H1 (cell line): ENCODE measurements around the gene NUP43. TPM values are rescaled to one million over a fixed set of nuclear protein-coding genes. Genes with fewer than 3 reads are reported as not detected.

ENCODE experiments used
- KDM4A ChIP-seq: IDR thresholded peaks from one replicate; pipeline ENCODE4 v1.7.1; 2012; ENCODE audit warnings: low read depth, mild to moderate bottlenecking, moderate library complexity, low read length, inconsistent platforms; ENCODE audit not compliant: severe bottlenecking
- PHF8 ChIP-seq: fragments of 200-600 bp; sonication (generic); conservative IDR thresholded peaks from 2 replicates; pipeline ENCODE4 v1.7.1; 2012; ENCODE audit warnings: low read depth, mild to moderate bottlenecking, inconsistent platforms, low read length, moderate library complexity
- polyA plus RNA-seq, 7 experiments: library from polyadenylated mRNA; depleted of rRNA in 3 of 7; stranded (reverse) in 5 of 7; unstranded in 2 of 7; fragments of >200 nt in 5 of 7; fragments of 200-250 nt in 2 of 7; gene quantifications; 1 replicate in 5 of 7; 2 replicates in 1 of 7; 4 replicates in 1 of 7; pipeline versions ENCODE4 v1.2.1 to v1.2.3, GENCODE V29; 2011 to 2013; ENCODE audit warnings: missing spikeins in 2 of 7, mixed read lengths in 2 of 7
- total RNA-seq: library from RNA; stranded (reverse); fragmentation: NEBNext Ultra II Directional; extraction: Animal tissue kit (Norgen Biotek cat#: 25700); gene quantifications from 2 replicates; pipeline ENCODE4 v1.2.1, GENCODE V29; 2021
- TF ChIP-seq, protein P1 (sequence below): fragments of 300-600 bp; sonication (generic); IDR thresholded peaks from 2 replicates; pipeline ENCODE4 v1.7.1; 2012; ENCODE audit warnings: low read length, moderate library complexity, mild to moderate bottlenecking, inconsistent platforms; ENCODE audit not compliant: insufficient replicate concordance

NUP43 gene
- total and polyA plus RNA-seq, 2 of the 8 experiments (the other 6 are each of a cell fraction or from before 2014, with no cell fraction given) = 25.2 to 83.4 TPM

DNA sequence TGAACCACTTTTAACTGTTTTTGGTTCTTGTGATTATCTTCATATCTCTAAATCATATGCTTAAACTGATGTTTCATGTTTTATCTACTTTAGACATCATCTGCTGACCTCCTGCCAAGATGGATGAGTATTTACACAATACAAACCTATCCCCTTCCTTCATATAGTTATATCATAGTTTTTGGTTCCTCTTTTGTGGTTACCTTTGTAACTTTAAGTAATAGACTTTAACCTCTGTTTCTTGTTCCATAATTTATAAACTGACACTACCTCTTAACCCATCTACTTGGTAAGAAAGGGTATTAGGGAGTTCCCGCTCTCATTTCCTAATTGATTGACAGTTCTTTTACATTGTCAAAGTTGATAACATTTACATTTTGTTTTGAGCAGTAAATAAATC lies 15.1 kb upstream of the NUP43 start (continued):
- TF ChIP-seq, protein P1, sequence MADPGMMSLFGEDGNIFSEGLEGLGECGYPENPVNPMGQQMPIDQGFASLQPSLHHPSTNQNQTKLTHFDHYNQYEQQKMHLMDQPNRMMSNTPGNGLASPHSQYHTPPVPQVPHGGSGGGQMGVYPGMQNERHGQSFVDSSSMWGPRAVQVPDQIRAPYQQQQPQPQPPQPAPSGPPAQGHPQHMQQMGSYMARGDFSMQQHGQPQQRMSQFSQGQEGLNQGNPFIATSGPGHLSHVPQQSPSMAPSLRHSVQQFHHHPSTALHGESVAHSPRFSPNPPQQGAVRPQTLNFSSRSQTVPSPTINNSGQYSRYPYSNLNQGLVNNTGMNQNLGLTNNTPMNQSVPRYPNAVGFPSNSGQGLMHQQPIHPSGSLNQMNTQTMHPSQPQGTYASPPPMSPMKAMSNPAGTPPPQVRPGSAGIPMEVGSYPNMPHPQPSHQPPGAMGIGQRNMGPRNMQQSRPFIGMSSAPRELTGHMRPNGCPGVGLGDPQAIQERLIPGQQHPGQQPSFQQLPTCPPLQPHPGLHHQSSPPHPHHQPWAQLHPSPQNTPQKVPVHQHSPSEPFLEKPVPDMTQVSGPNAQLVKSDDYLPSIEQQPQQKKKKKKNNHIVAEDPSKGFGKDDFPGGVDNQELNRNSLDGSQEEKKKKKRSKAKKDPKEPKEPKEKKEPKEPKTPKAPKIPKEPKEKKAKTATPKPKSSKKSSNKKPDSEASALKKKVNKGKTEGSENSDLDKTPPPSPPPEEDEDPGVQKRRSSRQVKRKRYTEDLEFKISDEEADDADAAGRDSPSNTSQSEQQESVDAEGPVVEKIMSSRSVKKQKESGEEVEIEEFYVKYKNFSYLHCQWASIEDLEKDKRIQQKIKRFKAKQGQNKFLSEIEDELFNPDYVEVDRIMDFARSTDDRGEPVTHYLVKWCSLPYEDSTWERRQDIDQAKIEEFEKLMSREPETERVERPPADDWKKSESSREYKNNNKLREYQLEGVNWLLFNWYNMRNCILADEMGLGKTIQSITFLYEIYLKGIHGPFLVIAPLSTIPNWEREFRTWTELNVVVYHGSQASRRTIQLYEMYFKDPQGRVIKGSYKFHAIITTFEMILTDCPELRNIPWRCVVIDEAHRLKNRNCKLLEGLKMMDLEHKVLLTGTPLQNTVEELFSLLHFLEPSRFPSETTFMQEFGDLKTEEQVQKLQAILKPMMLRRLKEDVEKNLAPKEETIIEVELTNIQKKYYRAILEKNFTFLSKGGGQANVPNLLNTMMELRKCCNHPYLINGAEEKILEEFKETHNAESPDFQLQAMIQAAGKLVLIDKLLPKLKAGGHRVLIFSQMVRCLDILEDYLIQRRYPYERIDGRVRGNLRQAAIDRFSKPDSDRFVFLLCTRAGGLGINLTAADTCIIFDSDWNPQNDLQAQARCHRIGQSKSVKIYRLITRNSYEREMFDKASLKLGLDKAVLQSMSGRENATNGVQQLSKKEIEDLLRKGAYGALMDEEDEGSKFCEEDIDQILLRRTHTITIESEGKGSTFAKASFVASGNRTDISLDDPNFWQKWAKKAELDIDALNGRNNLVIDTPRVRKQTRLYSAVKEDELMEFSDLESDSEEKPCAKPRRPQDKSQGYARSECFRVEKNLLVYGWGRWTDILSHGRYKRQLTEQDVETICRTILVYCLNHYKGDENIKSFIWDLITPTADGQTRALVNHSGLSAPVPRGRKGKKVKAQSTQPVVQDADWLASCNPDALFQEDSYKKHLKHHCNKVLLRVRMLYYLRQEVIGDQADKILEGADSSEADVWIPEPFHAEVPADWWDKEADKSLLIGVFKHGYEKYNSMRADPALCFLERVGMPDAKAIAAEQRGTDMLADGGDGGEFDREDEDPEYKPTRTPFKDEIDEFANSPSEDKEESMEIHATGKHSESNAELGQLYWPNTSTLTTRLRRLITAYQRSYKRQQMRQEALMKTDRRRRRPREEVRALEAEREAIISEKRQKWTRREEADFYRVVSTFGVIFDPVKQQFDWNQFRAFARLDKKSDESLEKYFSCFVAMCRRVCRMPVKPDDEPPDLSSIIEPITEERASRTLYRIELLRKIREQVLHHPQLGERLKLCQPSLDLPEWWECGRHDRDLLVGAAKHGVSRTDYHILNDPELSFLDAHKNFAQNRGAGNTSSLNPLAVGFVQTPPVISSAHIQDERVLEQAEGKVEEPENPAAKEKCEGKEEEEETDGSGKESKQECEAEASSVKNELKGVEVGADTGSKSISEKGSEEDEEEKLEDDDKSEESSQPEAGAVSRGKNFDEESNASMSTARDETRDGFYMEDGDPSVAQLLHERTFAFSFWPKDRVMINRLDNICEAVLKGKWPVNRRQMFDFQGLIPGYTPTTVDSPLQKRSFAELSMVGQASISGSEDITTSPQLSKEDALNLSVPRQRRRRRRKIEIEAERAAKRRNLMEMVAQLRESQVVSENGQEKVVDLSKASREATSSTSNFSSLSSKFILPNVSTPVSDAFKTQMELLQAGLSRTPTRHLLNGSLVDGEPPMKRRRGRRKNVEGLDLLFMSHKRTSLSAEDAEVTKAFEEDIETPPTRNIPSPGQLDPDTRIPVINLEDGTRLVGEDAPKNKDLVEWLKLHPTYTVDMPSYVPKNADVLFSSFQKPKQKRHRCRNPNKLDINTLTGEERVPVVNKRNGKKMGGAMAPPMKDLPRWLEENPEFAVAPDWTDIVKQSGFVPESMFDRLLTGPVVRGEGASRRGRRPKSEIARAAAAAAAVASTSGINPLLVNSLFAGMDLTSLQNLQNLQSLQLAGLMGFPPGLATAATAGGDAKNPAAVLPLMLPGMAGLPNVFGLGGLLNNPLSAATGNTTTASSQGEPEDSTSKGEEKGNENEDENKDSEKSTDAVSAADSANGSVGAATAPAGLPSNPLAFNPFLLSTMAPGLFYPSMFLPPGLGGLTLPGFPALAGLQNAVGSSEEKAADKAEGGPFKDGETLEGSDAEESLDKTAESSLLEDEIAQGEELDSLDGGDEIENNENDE = no peak
- TF ChIP-seq PHF8 = no peak
- TF ChIP-seq KDM4A = no peak
